ENCODE measurements around the gene REG3G.
"Not testable (repeated sequence)": the region's sequence is repeated elsewhere in the genome, so short reads cannot be mapped to it uniquely, and the experiment has no call there.

The REG3G gene

DNA sequence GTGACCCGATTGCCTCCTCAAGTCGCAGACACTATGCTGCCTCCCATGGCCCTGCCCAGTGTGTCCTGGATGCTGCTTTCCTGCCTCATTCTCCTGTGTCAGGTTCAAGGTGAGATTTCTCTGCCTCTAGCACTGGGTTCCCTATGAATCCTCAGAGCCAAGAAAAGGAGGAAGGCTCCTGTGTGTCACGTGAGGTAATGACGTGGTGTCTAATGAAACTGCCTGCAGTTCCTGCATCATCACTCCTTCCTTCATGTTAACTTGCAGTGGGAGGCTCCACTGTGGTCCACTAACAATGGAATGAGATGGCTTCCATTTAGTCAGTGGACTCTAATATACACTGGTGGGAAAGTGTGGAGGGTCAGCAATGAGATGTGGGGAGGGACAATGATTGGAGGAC lies 559 bp downstream of the REG3G start:
- no peak for DNase-seq

DNA sequence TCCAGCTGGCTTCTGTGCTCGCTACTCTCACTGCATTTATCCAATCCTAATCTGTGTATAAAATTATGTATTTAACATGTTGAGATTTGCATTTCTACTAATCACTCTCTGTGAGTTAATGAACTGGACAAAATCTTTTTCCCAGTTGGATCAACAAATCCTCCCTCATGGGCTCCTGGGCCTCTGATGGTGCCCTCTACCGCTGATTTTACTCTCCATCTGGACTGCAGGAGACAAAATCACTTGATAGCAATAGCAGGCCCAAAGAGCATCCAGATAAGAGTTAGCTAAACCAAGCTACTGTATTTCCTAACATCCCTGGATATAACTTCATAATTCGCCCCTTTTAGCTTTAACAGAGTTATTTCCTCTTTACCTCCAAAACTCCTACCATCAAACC lies 14.4 kb downstream of the REG3G start:
- DNase-seq = no peak

DNA sequence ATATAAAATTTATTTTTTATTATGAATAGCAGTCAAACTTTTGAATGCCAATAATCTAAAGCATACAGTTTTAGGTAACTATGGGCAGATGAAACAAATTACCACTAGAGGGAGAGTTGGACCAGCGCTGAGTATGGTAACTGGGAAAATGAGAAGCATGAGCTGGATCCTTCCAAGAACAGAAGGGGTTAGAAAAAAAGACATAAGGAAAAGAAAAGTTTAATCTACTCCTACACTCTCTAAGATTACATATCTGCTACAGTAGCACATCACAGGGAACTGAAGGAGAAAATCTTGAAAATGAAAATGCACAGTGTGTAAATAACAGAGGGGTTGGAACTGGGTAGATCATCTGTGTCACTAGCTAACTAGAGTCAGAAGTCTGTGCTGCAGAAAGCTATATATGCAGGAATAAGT lies 15.5 kb downstream of the REG3G start:
- DNase-seq = peak in 1 of 3 donors; percentile 1

DNA sequence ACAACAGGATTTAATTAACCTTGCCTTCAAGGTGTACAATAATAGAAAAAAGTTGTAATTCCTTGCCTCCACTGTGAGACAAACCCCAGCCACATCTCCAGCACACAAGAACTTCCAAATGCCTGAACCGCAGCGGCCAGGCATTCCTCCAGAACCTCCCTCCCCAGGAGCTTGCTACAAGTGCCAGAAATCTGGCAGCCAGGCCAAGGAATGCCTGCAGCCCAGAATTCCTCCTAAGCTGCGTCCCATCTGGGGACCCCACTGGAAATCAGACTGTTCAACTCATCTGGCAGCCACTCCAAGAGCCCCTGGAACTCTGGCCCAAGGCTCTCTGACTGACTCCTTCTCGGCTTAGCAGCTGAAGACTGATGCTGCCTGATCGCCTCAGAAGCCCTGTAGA lies 28.0 kb downstream of the REG3G start:
- DNase-seq = not testable (repeated sequence)

DNA sequence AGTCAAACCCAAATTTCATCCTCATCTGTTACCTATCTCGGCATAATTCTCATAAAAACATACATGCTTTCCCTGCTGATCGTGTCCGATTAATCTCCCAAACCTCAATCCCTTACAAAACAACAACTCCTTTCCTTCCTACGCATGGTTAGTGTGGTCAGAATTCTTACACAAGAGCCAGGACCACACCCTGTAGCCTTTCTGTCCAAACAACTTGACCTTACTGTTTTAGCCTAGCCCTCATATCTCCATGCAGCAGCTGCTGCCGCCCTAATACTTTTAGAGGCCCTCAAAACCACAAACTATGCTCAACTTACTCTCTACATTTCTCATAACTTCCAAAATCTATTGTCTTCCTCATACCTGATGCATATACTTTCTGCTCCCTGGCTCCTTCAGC lies 29.3 kb downstream of the REG3G start:
- not testable (repeated sequence) for DNase-seq

DNA sequence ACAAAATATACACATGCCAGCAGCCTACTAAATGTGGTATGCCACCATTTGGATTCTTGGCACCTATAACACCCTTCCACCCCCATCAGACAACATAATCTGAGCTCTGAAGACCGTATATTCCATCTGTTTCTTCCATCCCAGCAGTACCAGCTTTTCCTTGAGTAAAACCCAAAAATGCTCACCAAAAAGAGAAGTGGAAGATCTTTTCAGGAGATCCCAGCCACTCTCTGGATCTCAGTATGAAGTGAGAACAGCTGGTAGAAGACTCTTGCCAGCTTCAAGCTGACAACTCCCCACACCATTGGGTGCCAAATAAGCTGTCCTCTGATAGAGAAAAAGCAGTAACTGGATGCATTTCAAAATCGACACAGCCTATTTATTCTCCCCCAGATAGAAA lies 39.7 kb downstream of the REG3G start:
- DNase-seq = no peak

DNA sequence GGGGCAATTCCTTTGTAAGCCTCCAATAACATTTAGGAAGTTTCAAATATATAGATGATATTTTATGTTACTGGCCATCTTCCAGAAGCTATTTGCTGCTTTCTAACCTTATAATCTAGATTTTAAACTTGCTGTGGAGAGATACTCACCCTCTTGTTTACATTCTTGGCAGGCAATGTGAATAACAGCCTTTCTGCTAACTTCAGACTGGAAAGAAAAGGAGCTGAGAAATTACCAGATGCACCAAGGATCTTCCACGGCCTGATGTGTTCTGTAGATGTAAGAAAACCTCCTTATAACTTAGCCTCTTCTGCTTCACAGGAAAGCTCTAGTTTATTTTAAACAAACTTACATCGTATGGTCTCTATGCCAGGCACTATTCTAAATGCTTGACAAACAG lies 45.6 kb downstream of the REG3G start:
- no peak for DNase-seq

Data from suppressor macrophage treated with lipopolysaccharide for 1 hour (primary cell).